Hematopoietic multipotent progenitor cell treated with erythropoietin and hydrocortisone succinate and interleukin-3 and kit ligand, for 17 days (in vitro differentiated cells): ENCODE measurements around the gene RGCC.

Experiments
- DNase-seq: peaks from one replicate; pipeline ENCODE4 v3.0.0-alpha.2; 2015; ENCODE audit warnings: low spot score

Gene RGCC

DNA sequence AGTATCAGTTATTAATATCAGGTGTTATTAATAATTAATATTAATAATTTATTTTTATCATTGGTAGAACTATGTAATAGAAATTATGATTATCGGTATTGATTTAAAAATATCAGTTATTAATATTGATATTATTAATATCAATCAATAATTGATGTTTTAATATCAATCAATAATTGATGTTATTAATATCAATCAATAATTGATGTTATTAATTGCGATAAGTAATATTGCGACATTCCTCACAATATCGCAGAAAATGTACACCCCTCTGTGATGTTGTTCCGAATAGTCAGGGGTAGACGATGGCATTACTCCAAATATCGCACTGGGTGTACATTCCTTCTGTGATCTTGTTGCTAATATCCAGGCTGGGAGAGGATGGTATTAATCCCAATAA is 3.7 kb upstream of the RGCC start:
- DNase-seq: no peak

DNA sequence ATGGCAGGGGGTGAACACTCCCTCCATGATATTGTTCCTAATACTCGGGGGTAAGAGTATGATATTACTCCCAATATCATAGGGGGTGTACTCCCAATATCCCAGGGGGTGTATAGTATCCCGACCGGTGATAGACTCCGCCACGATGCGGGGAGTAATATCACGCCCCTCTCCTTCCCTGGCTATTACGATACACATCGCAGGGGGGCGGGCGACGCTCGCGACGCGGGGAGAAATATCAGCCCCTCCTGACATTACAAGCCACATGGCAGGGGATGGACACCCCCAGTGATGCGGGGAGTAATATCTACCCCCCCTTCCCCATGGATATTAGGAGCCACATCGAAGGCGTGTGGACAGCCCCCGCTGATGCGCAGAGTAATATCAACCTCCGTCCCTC is 3.2 kb upstream of the RGCC start:
- DNase-seq: no peak

DNA sequence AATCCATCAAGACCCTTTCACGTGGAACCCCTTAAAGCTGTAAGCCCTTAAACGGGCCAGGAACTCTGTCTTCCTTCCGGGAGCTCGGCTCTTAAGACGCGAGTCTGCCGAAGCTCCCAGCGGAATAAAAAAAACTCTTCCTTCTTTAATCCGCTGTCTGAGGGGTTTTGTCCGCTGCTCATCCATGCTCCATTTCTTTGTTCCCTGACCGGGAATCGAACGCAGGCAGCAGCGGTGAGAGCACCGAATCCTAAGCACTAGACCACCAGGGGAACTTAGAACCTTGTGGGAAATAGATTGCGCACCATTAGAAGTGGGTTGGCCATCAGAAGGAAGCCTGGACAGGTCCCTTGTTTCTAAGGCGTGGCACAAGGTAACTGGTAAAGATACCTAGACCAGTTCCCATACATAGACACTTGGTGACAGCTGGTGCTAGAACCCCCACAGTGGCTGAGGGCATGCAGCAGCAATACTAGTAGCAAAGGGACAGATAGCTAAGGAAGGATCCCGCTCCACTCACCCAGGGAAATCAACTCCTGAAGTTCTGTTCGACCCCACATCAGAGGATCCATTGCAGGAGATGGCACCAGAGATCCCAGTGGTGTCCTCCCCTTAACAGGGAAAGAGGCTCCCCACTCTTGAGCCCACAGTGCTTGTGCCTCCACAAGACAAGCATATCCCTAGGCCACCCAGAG is 1.5 kb upstream of the RGCC start:
- DNase-seq: no peak

DNA sequence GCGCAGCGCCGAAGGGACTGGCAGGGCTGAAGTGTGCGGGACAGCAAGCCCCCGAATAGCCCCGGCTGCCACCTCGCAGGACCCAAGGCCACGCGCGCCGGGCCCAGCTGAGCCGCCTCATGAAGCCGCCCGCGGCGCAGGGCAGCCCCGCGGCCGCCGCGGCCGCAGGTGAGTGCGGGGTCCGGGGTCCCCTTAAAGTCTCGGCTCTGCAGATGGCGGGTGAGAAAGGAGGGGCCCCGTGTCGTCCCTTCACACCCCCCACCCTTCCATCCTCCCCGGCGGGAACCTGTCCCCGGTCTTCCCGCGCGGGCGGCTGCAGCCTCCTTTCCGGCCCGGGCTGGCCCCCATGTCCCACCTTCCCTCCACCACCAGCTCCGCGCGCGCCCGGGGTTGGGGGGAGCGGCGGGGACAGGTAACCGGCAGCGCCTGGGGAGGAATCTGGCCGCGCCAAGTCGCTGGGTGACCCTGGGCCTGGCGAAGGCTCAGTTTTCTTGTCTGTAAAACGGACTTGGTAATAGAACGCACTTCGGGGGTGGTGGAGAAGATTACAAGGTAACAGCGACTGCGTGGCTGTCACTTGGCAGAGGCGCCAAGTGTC is 338 bp downstream of the RGCC start:
- peak; percentile 64 for DNase-seq

DNA sequence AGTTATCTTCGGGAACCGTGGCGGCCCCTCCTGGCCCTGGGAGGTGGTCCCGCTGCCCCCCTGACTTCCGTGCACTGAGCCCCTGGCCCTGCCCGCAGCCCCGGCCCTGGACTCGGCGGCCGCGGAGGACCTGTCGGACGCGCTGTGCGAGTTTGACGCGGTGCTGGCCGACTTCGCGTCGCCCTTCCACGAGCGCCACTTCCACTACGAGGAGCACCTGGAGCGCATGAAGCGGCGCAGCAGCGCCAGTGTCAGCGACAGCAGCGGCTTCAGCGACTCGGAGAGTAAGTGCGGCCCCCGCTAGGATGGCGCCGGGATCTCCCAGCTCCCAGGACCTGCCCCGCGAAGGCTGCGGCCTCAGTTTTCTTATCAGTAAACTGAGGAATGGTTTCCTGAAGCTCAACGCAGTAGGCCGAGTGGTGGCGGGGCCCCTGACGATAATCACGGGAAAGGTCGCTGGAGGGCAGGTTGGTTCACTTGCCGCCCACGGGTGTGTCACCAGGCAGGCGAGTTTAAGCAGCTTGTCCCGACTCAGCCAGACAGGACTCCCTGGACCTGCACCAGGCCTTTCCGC is 924 bp downstream of the RGCC start:
- DNase-seq: peak; percentile 80

DNA sequence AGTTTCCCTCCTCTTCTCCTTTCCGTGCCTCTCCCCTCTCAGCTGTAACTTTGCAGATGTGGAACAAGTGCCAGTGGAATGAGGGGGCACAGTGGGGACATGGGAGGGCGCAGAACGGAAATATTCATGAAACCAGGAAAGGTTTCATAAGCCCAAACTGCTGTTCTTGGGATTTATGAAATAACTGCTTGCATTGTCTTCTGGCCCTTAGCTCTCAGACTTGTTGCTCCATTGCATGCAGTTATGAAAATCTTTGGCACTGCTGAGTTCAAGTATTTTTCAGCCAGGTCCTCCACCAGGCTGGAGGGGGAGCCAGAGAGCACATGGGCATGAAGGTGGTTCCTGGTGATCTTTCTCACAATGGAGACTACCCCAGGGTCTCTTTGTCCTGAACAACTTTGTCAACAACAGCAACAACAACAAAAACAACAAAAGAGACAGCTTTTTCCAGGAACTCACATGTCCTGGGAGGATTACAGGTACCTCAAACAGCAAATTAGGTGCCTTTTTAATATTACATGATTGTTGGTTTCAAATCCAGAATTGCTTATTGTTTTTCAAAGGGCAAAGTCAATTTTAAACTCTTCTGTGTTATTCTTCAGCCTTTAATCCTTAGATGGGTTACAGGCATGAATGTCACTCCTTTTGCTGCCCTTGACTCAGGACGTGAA is 1.5 kb downstream of the RGCC start:
- DNase-seq: peak; percentile 89

DNA sequence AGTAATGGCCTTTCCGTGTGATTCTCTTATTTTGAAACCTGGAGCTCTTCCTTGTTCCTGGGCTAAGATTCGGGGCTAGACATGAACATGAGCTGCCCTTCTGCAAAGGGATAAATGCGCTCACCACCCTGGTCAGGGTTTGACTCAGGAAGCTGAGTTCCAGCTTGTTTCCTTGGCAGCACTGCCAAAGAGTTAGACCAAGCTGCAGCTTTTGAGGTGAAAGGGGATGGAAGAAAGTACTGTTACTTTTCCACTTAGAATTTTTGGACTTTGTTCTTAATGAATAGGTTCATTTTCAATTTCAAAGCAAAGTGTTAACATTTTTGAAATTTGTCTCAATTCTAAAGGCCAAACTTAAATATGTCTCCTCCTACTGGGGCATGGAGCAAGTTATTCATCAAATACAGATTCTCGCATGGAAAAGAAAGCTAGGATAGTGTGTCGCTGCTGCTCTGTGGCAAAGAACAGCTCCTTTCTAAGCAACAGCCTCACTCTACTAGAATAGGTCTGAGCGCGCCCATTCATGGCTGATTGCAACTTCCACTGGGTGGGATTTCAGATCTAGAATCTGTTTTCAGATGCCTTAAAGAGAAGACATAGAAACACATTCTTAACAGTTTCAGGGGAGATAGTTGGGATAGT is 2.2 kb downstream of the RGCC start:
- DNase-seq: peak; percentile 62

DNA sequence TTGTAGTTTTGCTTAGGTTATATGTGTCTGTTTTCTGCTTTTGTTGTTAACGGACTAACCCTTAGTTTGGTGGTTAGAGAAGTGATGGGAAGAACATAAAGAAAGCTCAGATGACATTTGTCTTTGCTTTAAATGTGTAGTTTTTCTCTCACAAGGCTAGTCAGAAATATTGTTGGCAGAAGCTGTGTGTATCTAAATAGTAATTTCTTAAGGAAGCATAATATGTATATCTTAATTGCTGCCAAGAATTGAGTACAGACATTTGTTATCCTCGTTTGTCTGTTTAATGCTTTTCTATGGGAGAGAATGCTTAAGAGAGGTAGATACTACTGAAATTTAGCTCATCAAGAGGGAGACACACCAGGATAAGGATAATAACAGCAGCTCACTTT is 2.7 kb downstream of the RGCC start:
- DNase-seq: peak; percentile 62

DNA sequence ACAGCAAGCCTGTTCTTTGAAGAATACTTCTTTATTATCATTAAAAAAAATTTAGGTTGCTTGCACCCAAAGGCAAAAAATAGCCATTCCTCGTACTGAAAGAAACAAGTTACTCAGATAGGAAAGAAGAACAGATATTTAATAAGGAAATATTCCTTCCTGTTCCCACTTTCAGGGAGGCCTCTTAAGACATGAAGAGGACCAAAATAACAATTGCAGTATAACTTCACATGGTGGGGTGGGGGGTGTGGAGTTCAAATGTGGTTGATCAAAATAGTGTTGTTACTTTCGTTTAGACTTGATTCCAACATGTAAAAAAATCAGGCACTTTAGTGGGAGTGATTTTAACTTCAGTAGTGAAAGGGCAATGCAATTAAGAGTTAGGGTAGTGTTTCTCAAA is 3.6 kb downstream of the RGCC start:
- DNase-seq: peak; percentile 42

DNA sequence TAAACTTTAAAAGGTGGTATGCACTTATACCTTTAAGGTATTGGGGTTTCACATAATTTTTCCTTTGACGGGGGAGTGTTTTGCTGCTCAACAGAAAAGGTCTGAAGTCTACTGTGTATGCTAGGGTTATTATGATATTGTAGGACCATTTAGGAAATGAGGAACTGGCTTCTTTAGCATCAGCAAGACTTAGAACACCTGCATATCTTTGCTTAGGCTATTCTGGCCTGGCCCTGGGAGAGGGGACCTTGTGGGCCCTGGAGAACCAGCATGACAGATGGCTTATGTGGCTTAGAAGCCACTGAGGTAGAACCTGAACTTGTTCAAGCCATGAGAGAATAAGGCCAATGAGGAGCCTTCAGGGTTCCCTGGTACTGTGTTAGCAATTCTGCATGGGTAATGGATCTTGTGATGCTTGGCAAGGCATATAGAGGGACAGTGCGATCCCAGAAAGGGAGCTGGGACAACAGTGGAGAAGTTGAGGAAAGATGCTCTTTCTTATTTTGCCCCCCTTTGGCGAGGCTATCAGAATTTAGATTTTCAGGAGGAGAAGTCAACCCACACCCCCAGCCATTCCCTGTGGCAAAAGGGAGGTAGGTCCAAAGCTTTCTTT is 4.3 kb downstream of the RGCC start:
- peak; percentile 59 for DNase-seq

DNA sequence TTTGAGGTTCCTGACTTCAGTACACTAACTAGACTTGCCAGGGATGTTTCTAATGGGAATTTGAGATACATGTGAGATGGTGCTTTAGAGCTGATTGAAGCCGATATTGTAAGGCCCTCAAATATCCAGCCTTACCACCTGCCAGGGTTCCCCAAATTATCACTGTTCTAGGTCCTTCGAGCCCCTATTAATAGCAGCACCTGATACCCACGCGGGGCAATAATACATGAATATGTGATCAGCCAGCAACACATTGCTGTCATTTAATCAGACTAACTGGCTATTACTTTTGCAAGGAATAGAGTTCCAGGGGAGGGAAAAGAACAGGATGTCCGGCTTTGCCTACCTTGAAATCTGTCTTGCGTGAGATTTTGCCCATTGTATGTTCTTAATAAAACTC is 5.1 kb downstream of the RGCC start:
- peak; percentile 59 for DNase-seq

DNA sequence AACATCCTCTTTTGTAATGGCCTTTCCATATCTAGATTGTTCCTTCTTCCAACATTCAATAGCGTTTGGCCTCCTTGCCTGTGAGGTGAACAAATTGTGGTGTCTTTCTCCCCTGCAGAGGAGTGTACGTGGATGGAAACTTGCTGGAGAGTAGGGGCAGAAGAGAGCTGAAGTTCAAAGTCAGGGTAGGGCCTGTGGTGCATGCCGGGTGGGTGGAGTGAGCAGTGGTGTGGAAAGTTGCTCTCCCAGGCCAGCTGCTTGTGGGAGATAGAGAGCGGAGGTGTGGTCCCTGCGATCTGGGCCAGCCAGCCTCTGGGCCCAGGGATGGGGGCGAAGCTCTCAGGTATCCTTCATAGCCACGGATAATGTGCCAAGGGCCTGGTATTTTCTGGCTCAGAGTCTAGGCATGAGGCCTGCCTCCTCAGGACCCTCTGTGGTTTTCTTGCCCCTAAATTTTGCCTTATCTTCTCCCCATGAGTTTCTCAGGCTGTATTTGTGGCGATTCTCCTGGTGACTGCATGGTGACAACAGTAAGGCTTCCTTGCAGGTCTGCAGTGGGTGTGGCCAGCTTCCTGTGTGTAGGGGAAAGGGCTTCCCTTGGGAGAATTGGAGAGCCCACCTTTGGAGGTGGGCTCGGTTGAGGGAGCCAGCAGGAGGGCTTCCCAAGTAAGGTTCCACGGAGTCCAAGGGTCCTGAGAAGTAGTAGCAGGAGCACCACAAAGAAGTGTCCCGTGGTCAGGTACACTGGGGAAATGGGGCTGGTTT is 6.7 kb downstream of the RGCC start:
- DNase-seq: peak; percentile 93

DNA sequence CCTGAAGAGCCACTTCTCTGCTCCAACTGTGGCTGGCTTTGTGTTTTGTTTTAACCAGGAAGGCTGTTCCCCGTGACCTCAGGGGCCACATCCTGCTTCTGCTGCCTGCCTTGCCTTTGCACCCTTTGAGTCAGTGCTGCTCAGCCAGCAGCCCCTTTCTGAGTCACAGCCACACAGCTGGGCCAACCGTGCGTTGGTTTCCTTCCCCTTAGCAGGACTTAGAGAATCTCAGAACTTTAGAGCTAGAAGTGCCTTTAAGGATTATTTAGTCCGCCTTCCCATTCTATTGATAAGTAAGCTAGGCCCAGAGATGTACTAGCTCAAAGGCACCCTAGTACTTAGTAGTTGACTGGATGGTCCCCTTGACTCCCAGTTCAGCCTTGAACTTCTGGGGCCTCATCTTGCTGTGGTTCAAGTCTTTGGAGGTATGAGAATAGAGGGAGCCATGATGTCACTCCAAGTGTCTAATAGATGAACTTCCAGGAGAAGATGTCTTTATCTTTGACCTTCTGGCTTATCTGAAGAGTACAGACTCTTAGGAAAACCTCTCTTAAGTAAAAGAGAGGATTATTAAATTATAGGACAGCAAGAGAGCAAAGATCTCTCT is 8.0 kb downstream of the RGCC start:
- DNase-seq: peak; percentile 74

DNA sequence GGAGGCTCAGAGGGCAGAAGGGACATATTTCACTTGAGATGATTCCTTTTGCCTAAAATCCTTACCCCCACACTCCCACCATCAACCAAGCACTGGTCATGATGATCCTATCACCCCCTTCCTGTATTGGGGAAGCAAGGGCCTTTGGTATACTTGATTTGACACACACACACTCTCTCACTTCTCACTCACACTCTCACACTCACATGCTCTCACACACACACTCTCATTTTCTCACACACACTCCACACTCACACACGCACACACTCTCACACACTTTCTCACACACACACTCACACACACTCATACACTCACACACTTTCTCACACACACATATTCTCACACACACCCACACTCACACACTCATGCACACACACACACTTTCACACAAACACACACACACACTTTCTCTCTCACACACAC is 8.6 kb downstream of the RGCC start:
- DNase-seq: no peak

DNA sequence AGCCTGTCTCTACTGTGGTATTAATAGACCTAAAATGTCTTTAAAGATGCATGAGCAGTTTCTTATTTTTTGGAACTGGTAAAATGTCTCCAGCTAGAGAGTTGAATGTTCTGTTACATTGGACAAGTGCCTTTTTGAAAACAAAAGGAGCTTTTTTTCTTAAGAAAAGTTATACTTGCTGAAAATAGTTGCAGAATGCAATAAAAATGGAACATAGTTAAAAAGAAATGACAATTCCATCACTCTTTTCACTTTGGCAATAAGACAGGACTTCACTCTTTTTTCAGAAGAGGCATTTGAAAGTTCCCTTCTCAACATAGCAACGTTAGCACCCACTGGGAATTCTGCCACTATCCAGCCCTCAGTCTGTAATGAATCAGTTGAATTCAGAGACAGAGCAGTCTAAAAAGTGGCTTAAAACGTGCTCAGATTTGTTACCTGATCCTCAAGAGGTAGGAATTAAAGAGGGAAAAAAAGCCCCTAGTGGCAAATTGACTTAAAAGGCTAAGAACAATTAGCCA is 10.1 kb downstream of the RGCC start:
- DNase-seq: no peak

DNA sequence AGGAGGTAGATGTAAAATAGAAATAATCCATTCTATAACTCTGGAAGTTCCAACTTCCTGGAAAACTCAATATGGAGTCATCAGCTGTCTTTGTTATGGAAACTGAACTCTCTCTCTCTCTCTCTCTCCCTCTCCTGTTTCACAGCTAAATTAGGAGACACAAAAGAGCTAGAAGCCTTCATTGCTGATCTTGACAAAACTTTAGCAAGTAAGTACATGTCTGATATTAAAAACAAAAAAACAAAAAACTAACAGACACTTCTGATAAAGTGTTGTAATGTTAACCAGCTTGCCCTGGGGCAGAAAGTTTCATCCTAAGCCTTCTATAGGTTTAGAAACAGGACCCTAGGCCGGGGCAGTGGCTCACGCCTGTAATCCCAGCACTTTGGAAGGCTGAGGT is 11.3 kb downstream of the RGCC start:
- no peak for DNase-seq

DNA sequence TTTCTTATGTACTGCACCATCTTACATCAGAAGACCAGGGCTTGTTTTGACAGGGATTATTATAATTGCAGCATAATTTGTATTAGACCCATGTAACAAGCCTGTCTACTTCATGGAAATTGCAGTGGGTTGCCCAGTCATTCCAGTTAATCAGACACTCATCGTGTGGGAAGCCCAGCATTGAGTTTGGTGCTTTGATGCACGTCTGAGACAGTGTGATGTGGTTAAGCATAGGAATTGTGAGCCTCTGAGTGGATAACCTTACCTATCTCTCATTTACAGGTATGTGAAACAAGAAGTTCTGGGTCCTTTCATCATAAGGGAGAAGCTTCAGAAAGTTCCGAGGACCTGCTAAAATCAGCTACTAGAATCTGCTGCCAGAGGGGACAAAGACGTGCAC is 12.8 kb downstream of the RGCC start:
- DNase-seq: no peak

DNA sequence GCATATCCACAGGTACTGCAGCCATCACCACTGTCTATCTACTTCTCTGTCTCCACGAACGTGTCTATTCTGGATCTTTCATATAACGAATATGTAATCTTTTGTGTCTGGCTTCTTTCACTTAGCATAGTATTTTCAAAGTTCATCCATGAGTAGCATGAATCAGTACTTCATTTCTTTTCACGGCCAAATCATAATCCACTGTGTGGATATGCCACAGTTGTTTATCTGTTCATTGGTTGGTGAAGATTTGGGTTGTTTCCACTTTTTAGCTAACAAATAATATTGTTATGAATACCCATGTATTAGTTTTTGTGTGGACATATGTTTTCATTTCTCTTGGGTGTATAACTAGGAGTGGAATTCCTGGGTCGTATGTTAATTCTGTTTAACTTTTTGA is 14.4 kb downstream of the RGCC start:
- DNase-seq: no peak

DNA sequence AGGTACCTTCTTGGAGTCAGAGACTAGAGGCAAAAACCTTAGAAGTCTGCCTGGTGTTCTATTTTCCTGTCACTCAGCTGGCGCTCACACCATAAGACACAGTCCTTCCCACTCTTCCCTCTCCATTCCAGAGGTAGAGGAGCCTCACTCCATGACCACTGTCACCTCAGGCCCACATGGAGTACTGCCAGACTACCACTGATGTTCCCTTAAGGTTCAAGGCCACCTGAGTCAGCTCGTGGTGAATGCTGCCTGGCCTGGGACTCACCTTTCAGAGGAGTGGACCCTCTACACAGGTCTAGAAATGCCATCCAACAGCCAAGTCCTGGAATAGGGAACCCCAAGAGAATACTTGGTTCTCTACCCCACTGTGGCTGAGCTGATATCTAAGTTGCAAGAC is 29.9 kb downstream of the RGCC start:
- no peak for DNase-seq

DNA sequence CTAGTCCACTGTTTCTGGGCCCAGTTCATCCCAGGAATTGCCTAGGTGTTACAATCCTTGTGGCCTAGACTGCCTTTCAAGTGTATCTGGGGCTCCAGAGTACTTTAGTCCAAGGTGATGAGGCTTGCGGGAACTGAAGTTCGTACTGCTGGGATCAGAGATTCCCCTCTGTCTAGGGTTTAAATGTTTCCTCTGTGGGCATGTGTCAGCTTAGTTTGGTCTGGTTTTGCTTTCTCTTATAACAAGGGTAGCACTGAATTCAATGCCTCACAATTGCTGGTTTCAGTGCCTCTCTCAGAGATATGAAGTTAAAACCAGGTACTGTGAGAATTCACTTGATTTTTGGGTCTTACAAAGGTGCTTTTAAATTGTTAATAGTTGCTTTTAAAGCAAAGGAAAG is 30.8 kb downstream of the RGCC start:
- no peak for DNase-seq
